Liver (tissue), 9 donors: Measurements from ENCODE around the gene CAPRIN1. TPM values are rescaled to one million over a fixed set of nuclear protein-coding genes. Genes with fewer than 3 reads are reported as not detected.

ENCODE experiments used
- DNase-seq: peaks from one replicate; pipeline ENCODE4 v3.0.0-alpha.2; 2017; ENCODE audit warnings: low spot score
- H3K27ac ChIP-seq, 2 donors: one replicate each; pipeline ENCODE4 v1.7.0; 2013; ENCODE audit warnings: inconsistent platforms in 2 of 2, low read length in 2 of 2, control low read depth in 1 of 2, low read depth in 1 of 2, mild to moderate bottlenecking in 1 of 2
- H3K27me3 ChIP-seq, 4 donors: one replicate each; pipeline versions ENCODE4 v1.6.1 to v1.7.0; 2013; ENCODE audit warnings: low read length in 3 of 4, inconsistent platforms in 1 of 4, mild to moderate bottlenecking in 1 of 4, moderate library complexity in 1 of 4; ENCODE audit not compliant: control insufficient read depth in 4 of 4, insufficient read depth in 4 of 4
- H3K36me3 ChIP-seq, 4 donors: one replicate each; pipeline versions ENCODE4 v1.6.1 to v1.7.0; 2013; ENCODE audit warnings: low read length in 3 of 4, mild to moderate bottlenecking in 3 of 4, low read depth in 1 of 4, moderate library complexity in 1 of 4; ENCODE audit not compliant: control insufficient read depth in 4 of 4, insufficient read depth in 3 of 4
- H3K4me1 ChIP-seq, 4 donors: one replicate each; pipeline versions ENCODE4 v1.6.1 to v1.7.0; 2013; ENCODE audit warnings: low read length in 3 of 4, mild to moderate bottlenecking in 3 of 4, moderate library complexity in 1 of 4; ENCODE audit not compliant: control insufficient read depth in 4 of 4, insufficient read depth in 4 of 4
- H3K4me3 ChIP-seq, 3 donors: one replicate each; pipeline versions ENCODE4 v1.6.1 to v1.7.0; 2013; ENCODE audit warnings: low read length in 3 of 3, control low read depth in 1 of 3, low read depth in 1 of 3, mild to moderate bottlenecking in 1 of 3
- H3K9ac ChIP-seq, 2 donors: one replicate each; pipeline ENCODE4 v1.7.0; 2013; ENCODE audit warnings: low read length in 2 of 2, mild to moderate bottlenecking in 2 of 2, moderate library complexity in 2 of 2, control low read depth in 1 of 2, low read depth in 1 of 2
- H3K9me3 ChIP-seq, 4 donors: one replicate each; pipeline versions ENCODE4 v1.6.1 to v1.7.0; 2013; ENCODE audit warnings: low read length in 3 of 4; ENCODE audit not compliant: control insufficient read depth in 4 of 4
- EGR1 ChIP-seq, 2 donors: IDR thresholded peaks; 2 replicates each; pipeline ENCODE4 v1.6.1; 2016 to 2018; ENCODE audit warnings: antibody characterized with exemption in 2 of 2, low read depth in 2 of 2
- FOXA1 ChIP-seq: IDR thresholded peaks from 2 replicates; pipeline ENCODE4 v1.6.1; 2016; ENCODE audit warnings: antibody characterized with exemption
- FOXA2 ChIP-seq: IDR thresholded peaks from 2 replicates; pipeline ENCODE4 v1.6.1; 2016; ENCODE audit warnings: antibody characterized with exemption
- GABPA ChIP-seq, 2 donors: IDR thresholded peaks in 1 of 2; conservative IDR thresholded peaks in 1 of 2; 2 replicates each; pipeline ENCODE4 v1.6.1; 2016; ENCODE audit warnings: antibody characterized with exemption in 2 of 2, mild to moderate bottlenecking in 1 of 2, moderate library complexity in 1 of 2
- HNF4A ChIP-seq, 2 donors: conservative IDR thresholded peaks; 2 replicates each; pipeline ENCODE4 v1.6.1; 2016; ENCODE audit warnings: antibody characterized with exemption in 2 of 2, mild to moderate bottlenecking in 2 of 2
- HNF4G ChIP-seq: IDR thresholded peaks from 2 replicates; pipeline ENCODE4 v1.6.1; 2016; ENCODE audit warnings: antibody characterized with exemption
- JUND ChIP-seq, 2 donors: IDR thresholded peaks; 2 replicates each; pipeline ENCODE4 v1.6.1; 2016; ENCODE audit warnings: antibody characterized with exemption in 2 of 2
- NR2F2 ChIP-seq: IDR thresholded peaks from 2 replicates; pipeline ENCODE4 v1.6.1; 2016; ENCODE audit warnings: antibody characterized with exemption
- RAD21 ChIP-seq, 2 donors: IDR thresholded peaks; 2 replicates each; pipeline ENCODE4 v1.6.1; 2016; ENCODE audit warnings: antibody characterized with exemption in 2 of 2, mild to moderate bottlenecking in 2 of 2
- RXRA ChIP-seq, 2 donors: IDR thresholded peaks; 2 replicates each; pipeline ENCODE4 v1.6.1; 2017 to 2018; ENCODE audit warnings: antibody characterized with exemption in 2 of 2, mild to moderate bottlenecking in 1 of 2
- SP1 ChIP-seq: IDR thresholded peaks from 2 replicates; pipeline ENCODE4 v1.6.1; 2018; ENCODE audit warnings: antibody characterized with exemption, mild to moderate bottlenecking
- TAF1 ChIP-seq: conservative IDR thresholded peaks from 2 replicates; pipeline ENCODE4 v1.6.1; 2016; ENCODE audit warnings: antibody characterized with exemption, mild to moderate bottlenecking
- YY1 ChIP-seq: IDR thresholded peaks from 2 replicates; pipeline ENCODE4 v1.6.1; 2016; ENCODE audit warnings: antibody characterized with exemption, mild to moderate bottlenecking
- WGBS: extraction: QIAGEN DNeasy Blood & Tissue Kit; methylation state at CpG from one replicate; pipeline ENCODE4 v1.1.7; 2013; 5-methylcytosine and 5-hydroxymethylcytosine counted together
- polyA plus RNA-seq, 2 donors: library from polyadenylated mRNA; stranded (reverse) in 1 of 2; unstranded in 1 of 2; fragments of 200-250 nt in 1 of 2; fragments of >200 nt in 1 of 2; fragmentation: Nextera tagmentation in 1 of 2; extraction: Ambion mirVana in 1 of 2; gene quantifications; one replicate each; pipeline versions ENCODE4 v1.2.1 to v1.2.3, GENCODE V29; 2013 to 2015
- total RNA-seq, 2 donors: library from RNA; depleted of rRNA; stranded (reverse); fragments of >200 nt; gene quantifications; one replicate each; pipeline ENCODE4 v1.2.3, GENCODE V29; 2014
- TF ChIP-seq, protein P1 (sequence below): IDR thresholded peaks from 2 replicates; pipeline ENCODE4 v1.6.1; 2016; ENCODE audit warnings: antibody characterized with exemption
- TF ChIP-seq, protein P2 (sequence below): fragments of 150-350 bp; IDR thresholded peaks from 2 replicates; pipeline ENCODE4 v1.5.1; 2017; ENCODE audit warnings: improper control_type of control experiment, low read depth, low read length; ENCODE audit not compliant: missing input control
- TF ChIP-seq, protein P3 (sequence below): IDR thresholded peaks from 2 replicates; pipeline ENCODE4 v1.6.1; 2016; ENCODE audit warnings: antibody characterized with exemption
- TF ChIP-seq, protein P4 (sequence below): IDR thresholded peaks from 2 replicates; pipeline ENCODE4 v1.6.1; 2016; ENCODE audit warnings: antibody characterized with exemption, mild to moderate bottlenecking
- TF ChIP-seq, protein P5 (sequence below): IDR thresholded peaks from 2 replicates; pipeline ENCODE4 v1.6.1; 2016; ENCODE audit warnings: antibody characterized with exemption
- donor health status: healthy.
- donor health status: healthy.
- donor health status: healthy.
- donor health status: healthy.
- donor health status: healthy.

Gene CAPRIN1
- total and polyA plus RNA-seq, 4 donors, result 19.5 to 112 (median 56.5) TPM

DNA sequence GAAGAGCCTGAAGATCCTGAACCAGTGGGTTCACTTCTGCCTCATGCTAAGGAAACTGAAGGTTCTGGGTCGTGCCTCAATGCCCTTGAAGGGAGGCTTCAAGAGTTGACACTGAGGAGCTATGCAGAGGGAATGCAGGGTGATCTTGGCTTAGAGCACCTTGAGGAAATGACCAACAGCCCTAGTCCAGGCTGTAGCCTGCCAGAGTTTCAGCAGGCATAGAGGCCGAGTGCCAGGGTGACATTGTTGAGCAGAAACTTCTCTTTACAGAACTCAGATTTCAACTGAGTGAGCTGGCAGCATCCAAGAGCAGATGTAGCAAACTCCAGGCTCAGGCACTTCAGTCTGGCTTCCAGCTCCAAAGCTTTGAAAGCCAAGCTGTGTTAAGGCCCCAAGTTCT lies 23.1 kb upstream of the CAPRIN1 start:
- TF ChIP-seq RXRA (IDR thresholded peaks at IDR 0.05) (peak in 1 of 2 donors; percentile 33), HNF4A (conservative IDR thresholded peaks at IDR 0.05) (no peak), HNF4G (no peak), RAD21 (IDR thresholded peaks at IDR 0.05) (peak in 1 of 2 donors; percentile 3), JUND (IDR thresholded peaks at IDR 0.05) (peak in 1 of 2 donors; percentile 7), EGR1 (IDR thresholded peaks at IDR 0.05; ENCODE audit: low read depth in 2 of 2) (no peak), FOXA1 (no peak), NR2F2 (no peak), YY1 (peak; percentile 41), TAF1 (peak; percentile 28), FOXA2 (no peak), SP1 (no peak), GABPA (IDR thresholded peaks at IDR 0.05 in 1 of 2, conservative IDR thresholded peaks at IDR 0.05 in 1 of 2) (no peak)
- TF ChIP-seq, protein P1, sequence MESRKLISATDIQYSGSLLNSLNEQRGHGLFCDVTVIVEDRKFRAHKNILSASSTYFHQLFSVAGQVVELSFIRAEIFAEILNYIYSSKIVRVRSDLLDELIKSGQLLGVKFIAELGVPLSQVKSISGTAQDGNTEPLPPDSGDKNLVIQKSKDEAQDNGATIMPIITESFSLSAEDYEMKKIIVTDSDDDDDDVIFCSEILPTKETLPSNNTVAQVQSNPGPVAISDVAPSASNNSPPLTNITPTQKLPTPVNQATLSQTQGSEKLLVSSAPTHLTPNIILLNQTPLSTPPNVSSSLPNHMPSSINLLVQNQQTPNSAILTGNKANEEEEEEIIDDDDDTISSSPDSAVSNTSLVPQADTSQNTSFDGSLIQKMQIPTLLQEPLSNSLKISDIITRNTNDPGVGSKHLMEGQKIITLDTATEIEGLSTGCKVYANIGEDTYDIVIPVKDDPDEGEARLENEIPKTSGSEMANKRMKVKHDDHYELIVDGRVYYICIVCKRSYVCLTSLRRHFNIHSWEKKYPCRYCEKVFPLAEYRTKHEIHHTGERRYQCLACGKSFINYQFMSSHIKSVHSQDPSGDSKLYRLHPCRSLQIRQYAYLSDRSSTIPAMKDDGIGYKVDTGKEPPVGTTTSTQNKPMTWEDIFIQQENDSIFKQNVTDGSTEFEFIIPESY, result peak; percentile 20
- TF ChIP-seq, protein P2, sequence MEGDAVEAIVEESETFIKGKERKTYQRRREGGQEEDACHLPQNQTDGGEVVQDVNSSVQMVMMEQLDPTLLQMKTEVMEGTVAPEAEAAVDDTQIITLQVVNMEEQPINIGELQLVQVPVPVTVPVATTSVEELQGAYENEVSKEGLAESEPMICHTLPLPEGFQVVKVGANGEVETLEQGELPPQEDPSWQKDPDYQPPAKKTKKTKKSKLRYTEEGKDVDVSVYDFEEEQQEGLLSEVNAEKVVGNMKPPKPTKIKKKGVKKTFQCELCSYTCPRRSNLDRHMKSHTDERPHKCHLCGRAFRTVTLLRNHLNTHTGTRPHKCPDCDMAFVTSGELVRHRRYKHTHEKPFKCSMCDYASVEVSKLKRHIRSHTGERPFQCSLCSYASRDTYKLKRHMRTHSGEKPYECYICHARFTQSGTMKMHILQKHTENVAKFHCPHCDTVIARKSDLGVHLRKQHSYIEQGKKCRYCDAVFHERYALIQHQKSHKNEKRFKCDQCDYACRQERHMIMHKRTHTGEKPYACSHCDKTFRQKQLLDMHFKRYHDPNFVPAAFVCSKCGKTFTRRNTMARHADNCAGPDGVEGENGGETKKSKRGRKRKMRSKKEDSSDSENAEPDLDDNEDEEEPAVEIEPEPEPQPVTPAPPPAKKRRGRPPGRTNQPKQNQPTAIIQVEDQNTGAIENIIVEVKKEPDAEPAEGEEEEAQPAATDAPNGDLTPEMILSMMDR, result no peak
- TF ChIP-seq, protein P3, sequence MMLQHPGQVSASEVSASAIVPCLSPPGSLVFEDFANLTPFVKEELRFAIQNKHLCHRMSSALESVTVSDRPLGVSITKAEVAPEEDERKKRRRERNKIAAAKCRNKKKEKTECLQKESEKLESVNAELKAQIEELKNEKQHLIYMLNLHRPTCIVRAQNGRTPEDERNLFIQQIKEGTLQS, result no peak
- TF ChIP-seq, protein P4, sequence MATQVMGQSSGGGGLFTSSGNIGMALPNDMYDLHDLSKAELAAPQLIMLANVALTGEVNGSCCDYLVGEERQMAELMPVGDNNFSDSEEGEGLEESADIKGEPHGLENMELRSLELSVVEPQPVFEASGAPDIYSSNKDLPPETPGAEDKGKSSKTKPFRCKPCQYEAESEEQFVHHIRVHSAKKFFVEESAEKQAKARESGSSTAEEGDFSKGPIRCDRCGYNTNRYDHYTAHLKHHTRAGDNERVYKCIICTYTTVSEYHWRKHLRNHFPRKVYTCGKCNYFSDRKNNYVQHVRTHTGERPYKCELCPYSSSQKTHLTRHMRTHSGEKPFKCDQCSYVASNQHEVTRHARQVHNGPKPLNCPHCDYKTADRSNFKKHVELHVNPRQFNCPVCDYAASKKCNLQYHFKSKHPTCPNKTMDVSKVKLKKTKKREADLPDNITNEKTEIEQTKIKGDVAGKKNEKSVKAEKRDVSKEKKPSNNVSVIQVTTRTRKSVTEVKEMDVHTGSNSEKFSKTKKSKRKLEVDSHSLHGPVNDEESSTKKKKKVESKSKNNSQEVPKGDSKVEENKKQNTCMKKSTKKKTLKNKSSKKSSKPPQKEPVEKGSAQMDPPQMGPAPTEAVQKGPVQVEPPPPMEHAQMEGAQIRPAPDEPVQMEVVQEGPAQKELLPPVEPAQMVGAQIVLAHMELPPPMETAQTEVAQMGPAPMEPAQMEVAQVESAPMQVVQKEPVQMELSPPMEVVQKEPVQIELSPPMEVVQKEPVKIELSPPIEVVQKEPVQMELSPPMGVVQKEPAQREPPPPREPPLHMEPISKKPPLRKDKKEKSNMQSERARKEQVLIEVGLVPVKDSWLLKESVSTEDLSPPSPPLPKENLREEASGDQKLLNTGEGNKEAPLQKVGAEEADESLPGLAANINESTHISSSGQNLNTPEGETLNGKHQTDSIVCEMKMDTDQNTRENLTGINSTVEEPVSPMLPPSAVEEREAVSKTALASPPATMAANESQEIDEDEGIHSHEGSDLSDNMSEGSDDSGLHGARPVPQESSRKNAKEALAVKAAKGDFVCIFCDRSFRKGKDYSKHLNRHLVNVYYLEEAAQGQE, result peak; percentile 18
- TF ChIP-seq, protein P5, sequence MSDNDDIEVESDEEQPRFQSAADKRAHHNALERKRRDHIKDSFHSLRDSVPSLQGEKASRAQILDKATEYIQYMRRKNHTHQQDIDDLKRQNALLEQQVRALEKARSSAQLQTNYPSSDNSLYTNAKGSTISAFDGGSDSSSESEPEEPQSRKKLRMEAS, result no peak
- H3K27me3 ChIP-seq, result no peaks in the 10 kb centered on the region
- H3K27ac ChIP-seq, result peak overlapping the region; percentile 84 to 97

More for the DNA sequence above, 23.1 kb upstream of the CAPRIN1 start:
- Histone ChIP-seq H3K36me3 (no peaks in the 10 kb centered on the region), H3K4me1 (peaks cover 0 to 11% (median 5%) of the 10 kb centered on the region in 4 donors), H3K9me3 (no peaks in the 10 kb centered on the region), H3K4me3 (peak overlapping the region in 1 of 3 donors; percentile 19), H3K9ac (peak overlapping the region in 1 of 2 donors; percentile 59)
- no peak for DNase-seq
- 17% methylated on average over 2 of the region's 2 CpGs for WGBS
